Lower lobe of right lung (tissue), 2 donors: ENCODE measurements around the gene CAMK2D. TPM values are rescaled to one million over a fixed set of nuclear protein-coding genes. Genes with fewer than 3 reads are reported as not detected.

Experiments
- ATAC-seq, 2 donors: fragments of 200-7000 bp; cut with Tn5 transposase; one replicate each; pipeline ENCODE4 v1.9.1; 2020 to 2022; ENCODE audit warnings: mild to moderate bottlenecking in 2 of 2, moderate library complexity in 2 of 2
- DNase-seq: peaks from one replicate; pipeline ENCODE4 v3.0.0-alpha.2; 2020
- H3K27ac ChIP-seq: fragments of 200-600 bp; one replicate; pipeline ENCODE4 v1.8.0; 2022
- H3K27me3 ChIP-seq: fragments of 200-600 bp; one replicate; pipeline ENCODE4 v1.8.0; 2022; ENCODE audit warnings: low read depth
- H3K36me3 ChIP-seq: fragments of 200-600 bp; one replicate; pipeline ENCODE4 v1.8.0; 2022; ENCODE audit warnings: mild to moderate bottlenecking
- H3K4me1 ChIP-seq: fragments of 200-600 bp; one replicate; pipeline ENCODE4 v1.8.0; 2022
- H3K4me3 ChIP-seq: fragments of 200-600 bp; one replicate; pipeline ENCODE4 v1.8.0; 2022; ENCODE audit warnings: mild to moderate bottlenecking
- H3K9me3 ChIP-seq: fragments of 200-600 bp; one replicate; pipeline ENCODE4 v1.8.0; 2022
- intact Hi-C: fragments of 100-400 bp; cut with DNase I; formaldehyde crosslinking; loops from one replicate; pipeline ENCODE4 v1.11.0; 2022
- total RNA-seq: library from RNA; stranded (reverse); fragmentation: NEBNext Ultra II Directional; extraction: Animal tissue kit (Norgen Biotek cat#: 25700); gene quantifications from one replicate; pipeline ENCODE4 v1.2.1, GENCODE V29; 2021
- TF ChIP-seq, protein P1 (sequence below): fragments of 200-600 bp; IDR thresholded peaks from one replicate; pipeline ENCODE4 v1.8.0; 2022; ENCODE audit warnings: antibody characterized with exemption, mild to moderate bottlenecking
- donor health status: DM: no; HTN: yes; CAD: no; lungs with severe emphysema.

The CAMK2D gene
- total RNA-seq, 1 donor from 2014 or later: 40.7 TPM

DNA sequence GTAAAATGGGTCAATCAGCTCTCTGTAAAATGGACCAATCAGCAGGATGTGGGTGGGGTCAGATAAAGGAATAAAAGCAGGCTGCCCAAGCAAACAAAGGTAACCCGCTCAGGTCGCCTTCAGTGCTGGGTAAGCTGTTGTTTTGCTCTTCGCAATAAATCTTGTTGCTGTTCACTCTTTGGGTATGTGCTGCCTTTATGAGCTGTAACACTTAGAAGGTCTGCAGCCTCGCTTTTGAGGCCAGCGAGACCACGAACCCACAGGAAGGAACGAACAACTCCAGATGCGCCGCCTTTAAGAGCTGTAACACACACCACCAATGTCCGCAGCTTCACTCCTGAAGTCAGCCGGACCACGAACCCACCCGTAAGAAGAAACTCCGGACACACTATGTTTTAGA, 11.5 kb upstream of the CAMK2D start:
- H3K9me3 ChIP-seq: no peaks in the 10 kb centered on the region
- H3K27me3 ChIP-seq: no peaks in the 10 kb centered on the region
- DNase-seq (no peak), ATAC-seq (no peak)
- H3K27ac ChIP-seq: no peak overlapping the region
- H3K4me3 ChIP-seq: no peak overlapping the region
- intact Hi-C loops: no loop called here
- H3K4me1 ChIP-seq: no peaks in the 10 kb centered on the region
- H3K36me3 ChIP-seq: no peaks in the 10 kb centered on the region
- TF ChIP-seq, protein P1, sequence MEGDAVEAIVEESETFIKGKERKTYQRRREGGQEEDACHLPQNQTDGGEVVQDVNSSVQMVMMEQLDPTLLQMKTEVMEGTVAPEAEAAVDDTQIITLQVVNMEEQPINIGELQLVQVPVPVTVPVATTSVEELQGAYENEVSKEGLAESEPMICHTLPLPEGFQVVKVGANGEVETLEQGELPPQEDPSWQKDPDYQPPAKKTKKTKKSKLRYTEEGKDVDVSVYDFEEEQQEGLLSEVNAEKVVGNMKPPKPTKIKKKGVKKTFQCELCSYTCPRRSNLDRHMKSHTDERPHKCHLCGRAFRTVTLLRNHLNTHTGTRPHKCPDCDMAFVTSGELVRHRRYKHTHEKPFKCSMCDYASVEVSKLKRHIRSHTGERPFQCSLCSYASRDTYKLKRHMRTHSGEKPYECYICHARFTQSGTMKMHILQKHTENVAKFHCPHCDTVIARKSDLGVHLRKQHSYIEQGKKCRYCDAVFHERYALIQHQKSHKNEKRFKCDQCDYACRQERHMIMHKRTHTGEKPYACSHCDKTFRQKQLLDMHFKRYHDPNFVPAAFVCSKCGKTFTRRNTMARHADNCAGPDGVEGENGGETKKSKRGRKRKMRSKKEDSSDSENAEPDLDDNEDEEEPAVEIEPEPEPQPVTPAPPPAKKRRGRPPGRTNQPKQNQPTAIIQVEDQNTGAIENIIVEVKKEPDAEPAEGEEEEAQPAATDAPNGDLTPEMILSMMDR: no peak

DNA sequence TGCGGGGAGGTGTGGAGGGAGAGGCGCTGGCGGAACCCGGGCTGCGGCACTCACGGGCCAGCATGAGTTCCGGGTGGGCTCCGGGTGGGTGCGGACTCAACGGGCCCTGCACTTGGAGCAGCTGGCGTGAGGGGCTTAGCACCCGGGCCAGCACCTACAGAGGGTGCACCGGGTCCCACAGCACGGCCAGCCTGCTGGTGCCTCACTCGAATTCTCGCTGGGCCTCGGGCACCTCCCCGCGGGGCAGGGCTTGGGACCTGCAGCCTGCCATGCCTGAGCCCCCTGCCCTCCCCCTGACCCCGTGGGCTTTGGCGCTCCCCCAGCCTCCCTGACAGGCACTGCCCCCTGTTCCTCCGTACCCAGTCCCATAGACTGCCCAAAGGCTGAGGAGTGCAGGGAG, 10.8 kb upstream of the CAMK2D start:
- Histone ChIP-seq H3K9me3 (no peaks in the 10 kb centered on the region), H3K36me3 (no peaks in the 10 kb centered on the region), H3K27ac (no peak overlapping the region), H3K4me3 (no peak overlapping the region), H3K27me3 (no peaks in the 10 kb centered on the region), H3K4me1 (no peaks in the 10 kb centered on the region)
- ATAC-seq (peak in 1 of 2 donors; percentile 38), DNase-seq (peak; percentile 41)
- TF ChIP-seq, protein P1: no peak
- intact Hi-C loops: no loop called here

- Histone ChIP-seq H3K9me3 (no peaks in the 10 kb centered on the region), H3K4me3 (no peak overlapping the region), H3K4me1 (no peaks in the 10 kb centered on the region), H3K27me3 (no peaks in the 10 kb centered on the region), H3K36me3 (no peaks in the 10 kb centered on the region), H3K27ac (no peak overlapping the region)
- DNase-seq: no peak
- ATAC-seq: no peak
- TF ChIP-seq, protein P1: no peak
- intact Hi-C loops: no loop called here
Measured at GRCh38 chr4:113769744-113770143, 8.2 kb upstream of the CAMK2D start.

GRCh38 chr4:113768952-113769351, 7.4 kb upstream of the CAMK2D start:
- TF ChIP-seq, protein P1: no peak
- ATAC-seq (no peak), DNase-seq (no peak)
- Histone ChIP-seq H3K4me1 (no peaks in the 10 kb centered on the region), H3K27ac (no peak overlapping the region), H3K9me3 (no peaks in the 10 kb centered on the region), H3K36me3 (no peaks in the 10 kb centered on the region), H3K27me3 (no peaks in the 10 kb centered on the region), H3K4me3 (no peak overlapping the region)
- intact Hi-C loops: no loop called here

DNA sequence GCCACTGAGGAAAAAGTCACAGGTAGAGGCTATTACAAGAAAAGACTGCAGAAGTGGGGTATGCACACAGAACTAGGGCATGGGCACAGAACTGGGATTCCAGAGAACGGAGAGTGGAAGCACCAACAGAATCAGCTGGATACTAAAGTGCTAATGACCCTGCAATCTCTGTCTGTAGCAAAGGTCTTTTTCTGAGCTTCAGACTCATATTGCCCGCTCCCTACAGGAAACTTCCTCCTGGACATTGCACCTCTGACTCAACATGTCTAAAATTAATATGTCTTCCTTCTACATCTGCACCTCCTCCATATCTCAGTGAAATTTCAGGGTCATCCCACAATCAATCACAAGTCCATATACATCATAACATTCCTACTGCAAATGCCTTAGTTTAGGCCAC, 5.3 kb upstream of the CAMK2D start:
- Histone ChIP-seq H3K36me3 (no peaks in the 10 kb centered on the region), H3K27me3 (no peaks in the 10 kb centered on the region), H3K4me1 (peaks cover 4% of the 10 kb centered on the region), H3K9me3 (no peaks in the 10 kb centered on the region), H3K4me3 (no peak overlapping the region), H3K27ac (no peak overlapping the region)
- no peak for DNase-seq
- intact Hi-C loops: no loop called here
- TF ChIP-seq, protein P1: no peak
- ATAC-seq: no peak
